Caki2 (cell line): Measurements from ENCODE around the gene TAL1. TPM values are rescaled to one million over a fixed set of nuclear protein-coding genes. Genes with fewer than 3 reads are reported as not detected.
"Not testable (repeated sequence)": the region's sequence is repeated elsewhere in the genome, so short reads cannot be mapped to it uniquely, and the experiment has no call there.

ENCODE experiments used
- DNase-seq: peaks from one replicate; pipeline ENCODE4 v3.0.0-alpha.2; 2015; ENCODE audit warnings: low read depth
- in situ Hi-C: cut with HindIII; loops from 2 replicates; pipeline ENCODE4 v1.10.0; 2016; ENCODE audit warnings: low sequenced_read_pairs, low pct_unique_long_range_greater_than_20kb, mixed read lengths
- total RNA-seq: library from RNA; depleted of rRNA; stranded (reverse); fragments of >200 nt; shearing (Covaris generic); gene quantifications from 2 replicates; pipeline ENCODE4 v1.2.3, GENCODE V29; 2014; ENCODE audit warnings: low replicate concordance; rRNA removed

TAL1 gene
- total RNA-seq: not detected in 2 replicates

DNA sequence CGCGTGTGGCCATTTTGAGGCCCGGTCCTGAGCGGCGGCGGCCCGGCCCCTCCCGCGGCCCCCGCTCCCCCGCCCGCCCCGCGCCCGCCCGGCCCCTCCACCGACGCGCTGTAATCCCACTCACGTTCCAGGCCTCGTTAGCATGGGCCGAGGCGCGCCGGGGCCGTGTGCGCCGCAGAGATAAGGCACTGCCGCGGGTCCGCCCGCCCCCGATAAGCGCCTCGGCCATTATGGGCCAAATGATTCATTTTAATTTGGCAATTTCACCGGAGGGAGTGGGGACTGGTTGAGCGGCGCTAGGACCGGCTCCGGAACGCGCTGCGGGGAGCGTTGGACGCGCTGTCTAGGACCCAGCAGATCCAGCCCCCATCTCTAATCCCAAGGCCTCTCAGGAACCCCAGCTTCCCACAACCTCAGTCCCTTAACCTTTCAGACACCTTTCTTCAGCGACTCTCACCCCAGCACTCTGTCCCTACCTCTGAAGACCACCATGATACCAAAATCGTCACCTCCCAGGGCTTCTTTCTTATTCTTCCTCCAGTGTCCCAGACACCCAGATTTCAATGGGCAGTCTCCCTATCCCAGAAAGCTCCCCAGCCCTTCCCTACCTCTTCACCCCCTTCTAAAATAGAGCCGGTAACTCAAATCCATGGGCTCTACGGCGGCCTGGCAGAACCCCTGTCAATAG lies at the start of gene TAL1:
Gene TAL1, minus strand, starts transcription at position 39 of the 688 bp plus-strand sequence. CDS start 6,337 bp downstream, outside the sequence.
- DNase-seq: no peak
- in situ Hi-C loops: no loop called here

DNA sequence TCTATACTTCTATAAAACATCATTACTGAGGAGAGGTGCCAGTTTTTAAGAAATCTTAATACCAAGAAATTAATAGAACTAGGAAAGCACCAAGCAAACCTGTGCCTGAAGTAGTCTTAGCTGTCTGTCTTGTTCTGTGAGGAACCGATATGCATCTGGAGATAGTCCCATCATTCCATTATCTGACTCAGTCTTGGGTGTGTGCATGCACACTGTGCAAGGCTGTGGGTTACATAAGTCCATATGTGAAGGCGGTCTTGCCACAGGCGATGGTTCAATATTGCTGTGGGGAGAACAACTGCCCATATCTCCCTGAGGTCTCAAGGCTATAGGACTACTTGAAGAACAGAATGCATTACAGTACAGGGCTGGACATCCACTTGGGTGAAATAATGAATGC lies 48.1 kb upstream of the TAL1 start:
- no peak for DNase-seq
- in situ Hi-C loops: no loop called here

- in situ Hi-C loops: no loop called here
- no peak for DNase-seq
Observed at GRCh38 chr1:47276850-47277249, 44.8 kb upstream of the TAL1 start.

GRCh38 chr1:47275811-47276210 lies 43.8 kb upstream of the TAL1 start:
- DNase-seq, in situ Hi-C loops: not testable (repeated sequence)

GRCh38 chr1:47265529-47265928 lies 33.5 kb upstream of the TAL1 start:
- in situ Hi-C loops, DNase-seq: not testable (repeated sequence)

GRCh38 chr1:47262787-47263413 lies 30.9 kb upstream of the TAL1 start:
- peak; percentile 38 for DNase-seq
- in situ Hi-C loops: no loop called here

DNA sequence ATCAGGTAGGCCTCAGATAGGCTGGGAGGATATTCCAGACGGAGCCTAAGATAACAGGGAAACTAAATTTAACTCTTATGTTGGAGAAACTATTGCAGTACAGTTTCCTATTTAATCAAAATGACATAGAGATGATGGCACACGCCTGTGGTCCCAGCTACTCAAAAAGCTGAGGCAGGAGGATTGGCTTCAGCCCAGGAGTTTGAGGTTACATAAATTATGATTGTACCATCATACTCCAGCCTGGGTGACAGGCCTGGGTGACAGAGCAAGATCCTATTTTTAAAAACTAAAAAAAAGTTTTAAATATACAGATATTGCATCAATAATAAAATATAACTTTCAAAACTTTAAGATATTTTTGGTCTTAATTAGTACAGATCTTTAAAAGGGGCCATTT lies 25.2 kb upstream of the TAL1 start:
- in situ Hi-C loops: no loop called here

GRCh38 chr1:47252795-47253194 lies 20.8 kb upstream of the TAL1 start:
- in situ Hi-C loops: no loop called here
- no peak for DNase-seq

More for the DNA sequence above, 25.2 kb upstream of the TAL1 start:
- no peak for DNase-seq

- DNase-seq: no peak
Observed at GRCh38 chr1:47252369-47252768, 20.3 kb upstream of the TAL1 start.

DNA sequence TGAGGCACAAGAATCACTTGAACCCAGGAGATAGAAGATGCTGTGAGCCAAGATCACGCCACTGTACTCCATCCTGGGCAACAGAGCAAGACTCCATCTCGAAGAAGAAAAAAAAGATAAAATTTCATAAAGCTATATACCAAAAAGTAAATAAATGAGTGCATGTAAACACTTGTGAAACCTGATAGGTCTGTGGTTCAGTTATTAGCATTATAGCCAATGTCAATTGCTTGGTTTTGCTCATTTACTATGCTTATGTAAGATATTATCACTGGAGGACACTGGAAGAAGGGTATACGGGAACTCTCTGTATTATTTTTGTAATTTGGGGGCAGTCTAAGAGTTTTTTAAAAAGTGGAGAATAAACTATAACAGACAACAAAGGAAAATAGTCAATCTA lies 17.7 kb upstream of the TAL1 start:
- in situ Hi-C loops: no loop called here
- DNase-seq: no peak

More at GRCh38 chr1:47252369-47252768, 20.3 kb upstream of the TAL1 start:
- in situ Hi-C loops: no loop called here

DNA sequence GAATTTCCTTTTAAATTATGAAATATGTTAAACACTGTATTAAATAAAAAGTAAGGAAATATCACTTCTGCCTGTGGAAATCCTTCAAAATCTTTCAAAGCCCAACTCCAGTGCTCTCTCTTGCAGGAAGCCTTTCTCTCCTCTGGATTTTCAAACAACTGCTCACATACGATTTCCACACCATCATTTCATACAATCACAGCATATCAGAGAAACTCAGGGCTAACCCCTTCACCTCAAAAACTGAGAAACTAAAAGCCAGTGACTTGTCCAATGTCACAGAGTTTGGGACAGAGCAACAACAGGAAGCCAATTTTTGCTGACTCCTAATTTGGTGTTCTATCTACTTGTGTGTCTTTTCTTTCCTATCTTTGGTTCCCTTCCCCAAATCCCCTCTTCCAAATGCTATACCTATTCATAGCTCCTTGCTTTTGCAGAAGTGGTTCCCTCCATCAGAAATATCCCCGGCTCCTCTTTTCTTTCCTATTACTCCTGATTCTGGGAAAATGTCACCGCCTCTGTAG lies 12.4 kb upstream of the TAL1 start:
- in situ Hi-C loops: no loop called here
- no peak for DNase-seq

DNA sequence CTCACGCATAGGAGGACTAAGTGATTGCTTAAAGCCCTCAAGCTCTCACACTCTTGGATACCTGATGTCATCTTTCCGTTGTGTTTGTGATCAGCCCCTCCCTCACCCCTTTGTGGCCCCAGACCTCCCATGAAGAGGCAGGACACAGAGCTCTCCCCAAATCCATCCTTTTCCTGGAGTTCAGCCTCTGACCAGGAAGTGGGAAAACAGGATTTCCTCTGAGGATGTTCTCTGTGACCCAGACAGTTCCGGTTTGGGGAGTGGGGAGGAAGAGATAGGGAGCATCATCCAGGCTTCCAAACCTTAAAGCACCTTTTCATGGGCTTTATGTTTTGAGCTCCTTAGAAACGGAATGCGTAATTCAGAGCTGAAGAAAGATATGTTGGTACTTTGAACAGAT lies 11.9 kb upstream of the TAL1 start:
- no peak for DNase-seq
- in situ Hi-C loops: no loop called here

DNA sequence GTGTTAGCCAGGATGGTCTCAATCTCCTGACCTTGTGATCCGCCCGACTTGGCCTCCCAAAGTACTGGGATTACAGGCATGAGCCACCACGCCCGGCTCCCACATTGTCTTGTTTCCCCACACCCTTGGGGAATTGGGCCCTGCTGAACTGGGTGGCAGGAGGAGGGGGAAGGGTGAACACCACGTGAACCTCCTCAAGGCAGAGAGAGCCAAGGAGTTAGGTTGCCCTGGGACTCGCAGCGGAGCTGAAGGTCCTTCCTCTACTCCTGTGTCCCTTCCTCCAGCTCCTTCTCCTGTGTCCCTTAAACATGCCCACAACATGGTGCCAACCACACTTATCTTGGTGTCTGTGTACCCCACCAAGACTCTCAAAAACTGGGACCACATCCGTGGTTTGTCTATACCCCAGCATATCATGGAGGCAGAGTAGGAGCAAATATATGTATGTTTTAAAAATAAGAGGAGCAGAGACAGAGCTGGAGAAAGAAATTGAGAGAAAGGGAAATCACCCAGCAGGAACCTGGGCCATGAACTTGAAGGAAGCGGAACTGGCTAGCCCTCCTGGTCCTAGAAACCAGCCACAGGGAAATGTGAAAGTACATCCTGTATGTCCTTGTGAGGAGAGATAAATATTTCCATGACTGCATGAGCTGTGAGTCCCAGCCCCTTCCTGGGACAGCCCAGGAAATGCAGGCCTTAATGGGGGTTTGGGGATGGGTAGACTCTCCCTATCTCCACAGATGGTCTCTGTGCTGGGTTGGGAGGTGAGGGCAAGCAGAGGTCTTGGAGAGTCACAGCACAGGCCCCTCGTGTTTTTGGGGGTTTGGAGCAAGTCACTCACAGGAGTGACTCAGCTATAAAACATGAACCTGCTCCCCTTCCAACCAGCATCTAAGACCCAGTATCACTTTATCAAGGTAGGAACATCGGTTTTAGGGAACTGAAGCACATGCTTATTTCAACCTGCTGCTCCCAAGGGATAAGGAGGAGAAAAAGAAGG lies 9.4 kb upstream of the TAL1 start:
- in situ Hi-C loops: no loop called here
- no peak for DNase-seq

DNA sequence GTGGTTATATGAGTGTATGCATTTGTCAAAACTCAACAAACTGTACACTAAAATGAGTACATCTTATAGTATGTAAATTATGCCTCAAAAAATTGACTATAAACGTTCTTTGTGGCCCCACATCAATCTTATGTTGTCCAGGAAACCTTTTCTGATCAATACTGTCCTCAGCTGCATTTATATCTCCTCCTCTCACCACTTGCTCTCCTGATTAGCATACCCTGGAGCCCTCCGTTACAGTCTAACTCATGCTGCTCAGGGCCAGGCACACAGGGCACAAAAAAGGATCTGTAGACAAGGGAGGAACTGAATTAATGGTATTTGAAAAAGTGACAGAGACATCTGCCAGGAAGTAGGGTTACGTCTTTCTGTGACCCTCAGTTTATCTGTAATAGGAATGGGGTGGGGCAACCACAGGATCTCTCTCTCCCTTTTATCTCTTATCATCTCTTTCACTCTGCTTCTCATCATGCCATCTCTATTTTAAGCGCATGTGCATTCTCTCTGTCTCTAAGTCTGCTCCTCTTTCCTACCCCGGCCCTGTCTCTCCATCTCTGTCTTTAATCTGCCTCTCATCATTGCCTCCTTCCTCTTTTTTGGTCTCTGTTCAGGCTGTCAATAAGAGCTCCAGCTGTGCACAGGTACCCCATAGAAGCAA lies 7.0 kb upstream of the TAL1 start:
- DNase-seq: no peak
- in situ Hi-C loops: no loop called here

DNA sequence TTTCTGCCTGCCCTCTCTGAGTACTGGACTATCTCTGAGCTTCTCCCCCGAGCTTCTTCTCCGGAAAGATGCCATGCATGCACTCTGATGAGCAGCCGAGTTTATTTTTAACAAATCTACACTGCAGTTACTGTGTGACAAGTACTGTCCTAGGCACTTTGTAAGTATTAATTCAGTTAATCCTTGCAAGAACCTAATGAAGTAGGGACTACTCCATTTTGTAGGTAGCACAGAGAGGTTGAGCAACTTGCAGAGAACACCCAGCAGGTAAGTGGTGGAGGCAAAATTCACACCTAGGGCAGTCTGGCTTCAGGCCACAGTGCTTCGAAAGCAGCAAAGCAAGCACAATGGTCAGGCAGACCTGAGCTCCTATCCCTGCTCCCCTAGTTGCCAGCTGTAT lies 3.8 kb upstream of the TAL1 start:
- DNase-seq: no peak
- in situ Hi-C loops: no loop called here

GRCh38 chr1:47235241-47235681 lies 3.2 kb upstream of the TAL1 start:
- in situ Hi-C loops: no loop called here
- no peak for DNase-seq

DNA sequence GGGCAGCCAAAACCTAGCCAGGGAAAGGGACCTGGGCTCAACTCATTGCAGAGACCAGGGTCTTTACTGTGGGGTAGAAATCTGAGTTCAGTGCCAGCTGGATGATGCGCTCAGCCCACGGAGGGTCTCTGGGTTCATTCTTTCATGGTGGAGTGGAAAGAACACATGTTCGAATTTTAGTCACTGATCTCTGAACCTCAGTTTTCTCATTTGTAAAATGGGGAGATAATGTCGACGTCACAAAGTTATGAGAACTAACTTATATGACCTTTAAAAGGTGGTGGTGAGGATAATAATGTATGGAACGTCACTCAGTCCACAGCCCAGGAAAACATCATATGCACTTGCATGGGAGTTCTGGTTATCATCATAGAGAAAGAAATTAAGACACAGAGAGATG lies 1.2 kb upstream of the TAL1 start:
- no peak for DNase-seq
- in situ Hi-C loops: no loop called here
